B cell (primary cell): ENCODE measurements around the gene CIT.
"Not testable (repeated sequence)": the region's sequence is repeated elsewhere in the genome, so short reads cannot be mapped to it uniquely, and the experiment has no call there.

Source experiments
- CTCF ChIP-seq: fragments of 200-600 bp; IDR thresholded peaks from one replicate; pipeline ENCODE4 v1.8.0; 2022; ENCODE audit warnings: antibody characterized with exemption, mild to moderate bottlenecking
- EZH2 ChIP-seq: IDR thresholded peaks from 2 replicates; pipeline ENCODE4 v1.6.1; 2012; ENCODE audit warnings: borderline replicate concordance, low read depth, mild to moderate bottlenecking, moderate library complexity, low read length; ENCODE audit not compliant: insufficient read depth, poor library complexity, severe bottlenecking

GRCh38 chr12:119657001-119657400, 220.1 kb downstream of the CIT start:
- TF ChIP-seq CTCF, EZH2: not testable (repeated sequence)
